GM18907 (cell line): Measurements from ENCODE around the gene PPFIA1.
"Not testable (repeated sequence)": the region's sequence is repeated elsewhere in the genome, so short reads cannot be mapped to it uniquely, and the experiment has no call there.

Source experiments
- ATAC-seq: cut with Tn5 transposase; IDR thresholded peaks from one replicate; pipeline ENCODE4 v1.9.1; 2021; ENCODE audit warnings: mild to moderate bottlenecking, moderate library complexity; ENCODE audit not compliant: unreplicated experiment

The PPFIA1 gene

DNA sequence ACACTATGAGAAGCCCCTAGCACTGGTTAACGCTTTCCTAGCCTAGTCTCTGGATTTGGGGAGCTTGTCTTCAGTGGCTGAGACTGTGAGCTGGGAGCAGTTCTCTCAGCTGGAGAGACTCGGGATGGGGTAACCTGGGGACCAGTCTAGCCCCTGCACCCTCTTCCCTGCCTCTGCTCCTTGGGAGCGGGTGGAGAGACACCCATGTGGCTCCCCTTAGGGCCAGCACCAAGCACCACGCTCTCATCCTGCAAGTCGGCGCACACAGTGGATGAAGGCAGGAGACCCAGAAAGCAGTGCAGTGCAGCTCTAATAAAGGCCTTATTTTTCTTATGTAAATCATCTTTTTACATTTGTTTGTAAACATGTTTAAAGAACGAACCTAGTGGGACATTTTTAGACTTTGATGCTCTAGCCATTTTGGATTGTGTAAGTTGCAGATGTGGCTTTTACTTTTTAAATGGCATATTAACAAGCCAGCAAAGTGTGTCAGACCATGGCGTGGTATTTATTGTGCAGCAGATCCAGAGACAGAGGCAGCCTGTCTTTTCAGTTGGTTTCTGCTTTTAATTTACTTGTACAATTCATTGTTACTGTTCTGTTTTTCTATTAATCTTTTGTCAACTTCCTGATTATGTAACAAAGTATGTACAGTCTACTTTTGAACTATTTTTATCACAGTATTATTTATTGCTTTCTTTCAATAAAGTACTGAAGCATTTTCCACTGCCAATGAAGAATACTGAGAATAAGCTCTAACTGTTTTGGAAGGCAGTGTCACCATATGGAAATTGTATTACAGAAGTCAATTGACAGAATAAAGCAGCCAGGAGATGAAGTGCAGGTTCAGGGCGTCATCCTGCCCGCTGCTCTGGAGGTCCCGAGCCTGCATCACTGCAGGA, 113.4 kb downstream of the PPFIA1 start:
- no peak for ATAC-seq

DNA sequence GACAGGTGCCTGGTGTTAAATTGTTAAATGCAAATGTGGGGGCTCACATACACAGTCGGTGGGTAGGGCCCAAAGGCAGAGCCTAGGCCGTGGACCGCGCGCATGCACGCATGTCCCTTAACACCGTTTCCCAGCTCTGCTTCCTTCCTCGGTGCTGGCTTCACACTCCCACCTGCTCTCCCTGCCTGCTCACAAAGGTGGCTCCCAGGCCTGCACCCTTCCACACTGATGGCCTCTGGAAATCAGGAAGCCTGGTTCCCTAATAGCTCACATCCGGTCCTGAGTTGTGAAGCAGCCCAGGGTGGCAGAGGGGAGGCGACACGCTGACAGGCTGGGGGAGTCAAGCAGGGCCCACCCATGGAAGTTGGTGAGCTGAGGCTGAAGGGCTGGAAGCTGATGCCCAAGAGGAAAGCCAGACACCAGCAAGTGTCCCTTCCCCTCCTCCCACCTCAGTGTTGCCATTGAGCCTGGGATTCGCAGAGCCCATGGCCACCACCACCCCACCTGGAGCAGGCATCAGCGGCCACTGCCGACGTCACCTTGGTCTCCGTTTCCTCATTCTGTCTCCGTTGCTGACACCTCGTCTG, 114.2 kb downstream of the PPFIA1 start:
- no peak for ATAC-seq

DNA sequence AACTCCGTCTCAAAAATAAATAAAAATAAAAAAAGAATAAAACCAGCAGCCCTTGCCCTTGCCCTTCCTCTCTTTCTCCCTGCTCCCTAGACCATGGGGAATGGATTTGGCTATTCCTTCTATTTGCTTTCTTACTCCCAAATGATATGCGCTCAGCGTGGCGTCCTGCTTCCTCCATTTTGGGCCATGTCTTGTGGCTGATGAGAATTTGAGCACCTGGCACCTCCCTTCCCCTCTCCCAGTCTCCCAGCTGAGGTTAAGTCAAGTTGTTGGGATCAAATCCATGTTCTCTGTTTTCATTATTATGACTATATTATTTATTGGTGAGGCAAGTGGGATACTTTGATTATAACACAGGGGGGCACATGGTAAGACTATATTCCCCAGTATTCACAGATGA, 117.1 kb downstream of the PPFIA1 start:
- no peak for ATAC-seq

DNA sequence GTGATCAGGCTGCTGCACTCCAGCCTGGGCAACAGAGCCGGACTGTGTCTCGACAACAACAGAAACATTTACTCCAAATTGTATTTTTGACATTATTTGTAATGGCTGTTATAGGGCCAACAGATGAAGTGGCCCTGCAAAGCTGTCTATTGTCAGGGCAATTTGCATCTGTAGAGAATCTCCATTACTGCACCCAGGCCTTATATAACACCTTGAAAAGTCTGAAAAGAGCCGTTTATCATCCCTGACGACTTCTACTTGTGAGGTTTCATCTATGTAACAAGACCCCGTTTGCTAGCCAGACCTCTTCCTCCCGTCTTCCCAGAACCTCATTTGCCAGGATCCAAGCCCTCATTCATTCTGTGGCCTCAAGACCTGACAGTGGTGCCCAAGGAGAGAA, 118.7 kb downstream of the PPFIA1 start:
- no peak for ATAC-seq

DNA sequence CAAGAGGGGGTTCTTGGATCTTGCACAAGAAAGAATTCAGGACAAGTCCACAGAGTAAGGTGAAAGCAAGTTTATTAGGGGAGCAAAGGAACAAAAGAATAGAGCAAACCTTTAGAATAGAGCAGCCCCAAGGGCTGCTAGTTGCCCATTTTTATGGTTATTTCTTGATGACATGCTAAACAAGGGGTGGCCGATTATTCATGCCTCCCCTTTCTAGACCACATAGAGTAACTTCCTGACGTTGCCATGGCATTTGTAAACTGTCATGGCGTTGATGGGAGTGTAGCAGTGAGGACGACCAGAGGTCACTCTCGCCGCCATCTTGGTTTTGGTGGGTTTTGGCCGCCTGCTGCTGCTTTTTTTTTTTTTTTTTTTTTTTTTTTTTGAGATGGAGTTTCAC, 120.4 kb downstream of the PPFIA1 start:
- ATAC-seq, result not testable (repeated sequence)

DNA sequence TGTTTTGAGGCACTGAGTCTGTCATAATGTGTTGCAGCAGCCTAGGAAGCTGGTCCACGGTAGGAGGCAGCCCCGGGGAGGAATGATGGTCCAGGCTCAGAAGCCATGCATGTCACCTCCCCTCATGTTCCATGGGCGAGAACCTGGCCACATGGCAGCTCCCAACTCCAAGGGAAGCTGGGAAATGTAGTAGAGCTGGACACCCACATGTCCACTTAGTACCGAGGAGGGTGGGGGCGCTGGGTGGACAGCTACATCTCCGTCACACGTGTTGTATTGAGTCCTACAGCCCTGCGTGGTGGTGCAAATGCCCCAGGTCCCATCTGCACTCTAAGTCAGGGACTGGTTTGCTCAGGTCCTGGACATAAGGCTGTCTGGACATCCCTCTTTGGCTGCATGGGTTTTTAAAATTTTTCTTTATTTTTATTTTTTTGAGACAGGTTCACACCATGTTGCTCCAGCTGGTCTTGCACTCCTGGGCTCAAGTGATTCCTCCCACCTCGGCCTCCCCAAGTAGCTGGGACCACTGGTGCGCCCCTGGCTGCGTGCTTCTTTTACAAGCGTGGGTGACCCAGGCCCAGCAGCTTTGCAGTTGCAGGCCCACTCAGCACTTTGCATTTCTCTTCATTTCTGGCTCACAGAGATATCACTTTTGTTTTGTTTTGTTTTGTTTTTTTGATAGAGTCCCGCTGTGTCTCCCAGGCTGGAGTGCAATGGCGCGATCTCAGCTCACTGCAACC, 123.9 kb downstream of the PPFIA1 start:
- ATAC-seq, result no peak

DNA sequence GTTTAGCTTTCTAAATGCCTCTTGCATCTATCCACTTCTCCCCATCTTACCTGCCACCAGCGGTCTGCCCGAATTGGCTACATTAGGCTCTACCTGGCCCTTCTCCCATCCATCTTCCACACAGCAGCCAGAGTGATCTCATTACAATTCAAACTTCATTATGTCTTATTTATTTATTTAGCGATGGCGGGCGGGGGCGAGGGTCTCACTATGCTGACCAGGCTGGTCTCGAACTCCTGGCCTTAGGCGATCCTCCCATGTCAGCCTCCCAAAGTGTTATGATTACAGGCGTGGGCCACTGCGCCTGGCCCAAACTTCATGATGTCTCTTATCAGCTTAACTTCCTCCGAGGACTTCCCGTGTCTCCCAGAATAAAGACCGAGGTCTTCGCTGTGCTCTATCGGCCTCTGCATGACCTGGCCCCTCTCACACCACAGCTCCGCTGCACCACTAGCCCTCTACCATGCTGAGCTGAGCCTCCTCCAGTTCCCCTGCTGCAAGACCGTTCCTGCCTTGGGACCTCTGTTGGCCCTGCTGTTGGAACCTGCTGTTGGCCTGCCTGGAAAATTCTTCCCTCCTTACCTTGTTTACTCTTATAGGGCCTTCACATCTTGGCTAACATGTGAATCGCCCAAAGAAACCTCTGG, 127.0 kb downstream of the PPFIA1 start:
- ATAC-seq, result no peak

DNA sequence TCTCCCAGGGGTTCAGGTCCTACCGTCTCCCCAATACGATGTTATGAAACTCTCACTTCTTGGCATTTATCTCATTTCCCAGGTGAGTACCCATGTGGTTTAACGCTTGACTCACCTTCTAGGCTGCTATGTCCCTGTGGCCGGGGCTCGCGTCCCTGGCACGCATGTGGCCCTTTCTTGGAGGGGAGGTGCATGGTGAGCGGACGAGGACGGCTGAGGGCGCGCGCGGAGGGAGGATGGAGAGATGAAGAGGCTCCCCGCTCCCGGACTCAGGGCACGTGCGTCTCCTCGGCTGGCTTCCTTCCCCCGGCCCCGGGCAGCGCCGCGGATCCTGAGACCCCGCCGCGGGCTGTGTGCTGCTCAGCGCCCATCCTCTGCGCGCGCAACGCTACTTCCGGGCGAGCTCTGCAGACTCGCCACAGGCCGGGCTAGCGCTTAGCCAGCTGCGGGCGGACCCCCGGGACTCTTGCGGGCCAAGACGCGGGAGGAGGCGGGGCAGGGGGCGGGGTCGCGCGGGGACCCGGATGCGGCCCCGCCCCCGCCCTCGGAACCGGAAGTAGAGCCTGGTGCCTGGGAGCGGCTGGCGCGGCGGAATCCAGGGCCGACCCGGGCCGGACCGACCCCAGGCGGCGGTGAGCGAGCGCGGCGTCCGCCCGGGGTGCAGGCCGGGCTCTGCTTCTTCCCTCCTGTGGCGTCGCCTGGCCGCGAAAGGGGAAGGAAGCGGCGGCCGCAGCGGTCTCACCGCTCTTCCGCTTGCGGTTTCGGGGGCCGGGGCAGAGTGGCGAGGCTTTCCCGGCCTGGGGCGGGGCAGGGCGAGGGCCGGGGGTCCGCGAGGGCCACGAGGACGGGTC, 127.7 kb downstream of the PPFIA1 start, which contains the start of gene CTTN:
TSS of gene CTTN (plus strand) at position 547 of the 851 bp plus-strand sequence. CDS start 8,769 bp downstream, outside the sequence.
- peak; percentile 59 for ATAC-seq

DNA sequence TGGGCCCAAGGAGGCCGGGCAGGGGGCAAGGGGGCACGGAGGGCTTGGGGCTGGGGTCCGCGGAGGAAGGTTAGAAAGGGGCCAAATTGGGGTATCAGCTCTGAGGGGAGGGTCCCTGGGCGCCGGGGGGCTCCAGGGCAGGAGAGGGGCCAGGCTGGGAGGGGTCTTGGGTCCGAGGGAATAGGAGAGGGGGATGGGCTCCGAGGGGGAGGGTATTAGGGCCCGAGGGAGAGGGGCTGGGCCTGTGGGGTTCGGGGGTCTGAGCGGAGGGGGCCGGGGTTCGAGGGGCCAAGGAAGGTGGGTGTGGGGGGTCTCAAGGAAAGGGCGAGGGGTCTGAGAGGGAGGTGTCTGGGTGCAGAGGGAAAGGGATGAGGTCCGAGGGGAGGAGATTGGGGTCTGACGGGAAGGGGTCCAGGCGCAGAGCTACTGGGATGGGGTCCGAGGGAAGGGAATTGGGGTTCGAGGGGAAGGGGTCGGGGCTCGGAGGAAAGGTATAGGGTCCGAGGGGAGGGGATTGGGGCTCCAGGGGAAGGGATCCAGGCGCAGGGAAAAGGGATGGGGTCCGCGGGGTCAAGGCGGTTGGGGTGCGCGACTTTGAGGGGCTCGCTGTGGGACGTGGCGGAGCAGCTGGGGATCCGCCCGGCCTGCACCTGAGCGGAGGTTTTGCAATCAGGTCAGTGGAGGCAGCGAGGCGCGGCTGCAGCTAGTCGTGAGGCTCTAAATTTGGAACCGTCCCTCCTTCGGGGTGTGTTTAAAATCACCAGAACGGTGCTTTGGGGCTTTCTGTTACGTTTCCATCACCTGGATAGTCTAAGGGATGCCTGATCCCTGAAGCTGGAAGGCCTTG, 128.6 kb downstream of the PPFIA1 start:
- ATAC-seq, result no peak

DNA sequence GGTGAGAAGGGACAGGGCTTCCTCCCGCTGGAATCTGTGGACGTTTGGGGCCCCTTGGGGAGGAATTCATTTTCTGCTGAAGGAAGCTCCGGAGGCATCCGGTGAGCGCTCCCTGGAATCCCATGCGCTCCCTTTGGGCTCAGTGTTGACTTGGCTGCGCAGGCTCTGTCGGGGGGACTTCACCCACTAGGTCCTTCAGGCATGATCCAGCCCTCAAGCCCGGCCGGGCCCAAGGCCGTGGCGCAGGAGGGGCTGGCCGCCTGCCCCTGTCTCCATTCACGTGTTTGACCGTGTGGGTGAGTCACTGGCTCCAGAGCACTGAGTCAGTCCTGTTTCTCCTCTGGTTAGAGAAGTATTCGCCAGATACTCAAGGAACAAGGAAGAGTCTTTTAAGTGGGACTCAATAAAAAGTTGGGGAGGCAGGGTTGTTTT, 129.2 kb downstream of the PPFIA1 start:
- ATAC-seq, result no peak

DNA sequence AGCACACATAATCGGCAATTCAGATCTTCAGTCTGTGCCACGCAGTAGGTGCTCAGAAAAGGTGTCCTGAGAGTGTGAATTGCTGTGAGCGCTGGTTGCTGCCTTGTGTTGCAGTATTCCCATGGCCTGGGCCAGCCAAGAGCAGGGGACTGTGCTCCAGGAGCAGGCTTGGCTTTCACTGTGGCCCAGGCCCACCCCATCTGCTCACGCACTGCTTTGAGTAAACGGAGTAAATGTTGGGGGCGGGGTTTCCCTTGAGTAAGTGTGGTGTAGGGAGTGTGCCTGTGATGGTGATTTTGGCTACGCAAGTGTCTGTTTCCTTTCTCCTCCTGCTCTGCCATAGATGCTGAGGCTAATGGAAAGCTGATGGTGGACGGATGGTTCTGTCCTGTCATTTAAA, 130.2 kb downstream of the PPFIA1 start:
- no peak for ATAC-seq

DNA sequence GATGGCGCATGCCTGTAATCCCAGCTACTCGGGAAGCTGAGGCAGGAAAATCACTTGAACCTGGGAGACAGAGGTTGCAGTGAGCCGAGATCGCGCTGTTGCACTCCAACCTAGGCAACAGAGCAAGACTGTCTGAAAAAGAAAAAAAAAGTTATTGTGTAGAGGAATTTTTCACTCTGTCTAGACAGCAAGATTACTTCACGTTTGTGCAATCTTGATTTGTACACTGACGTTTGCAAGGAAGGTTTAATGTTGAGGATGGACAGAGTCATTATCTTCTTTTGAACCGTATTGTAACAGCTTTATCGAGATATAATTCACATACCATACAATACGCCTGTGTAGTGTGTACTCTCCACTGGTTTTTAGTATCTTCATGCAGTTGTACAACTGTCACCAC, 131.5 kb downstream of the PPFIA1 start:
- no peak for ATAC-seq

DNA sequence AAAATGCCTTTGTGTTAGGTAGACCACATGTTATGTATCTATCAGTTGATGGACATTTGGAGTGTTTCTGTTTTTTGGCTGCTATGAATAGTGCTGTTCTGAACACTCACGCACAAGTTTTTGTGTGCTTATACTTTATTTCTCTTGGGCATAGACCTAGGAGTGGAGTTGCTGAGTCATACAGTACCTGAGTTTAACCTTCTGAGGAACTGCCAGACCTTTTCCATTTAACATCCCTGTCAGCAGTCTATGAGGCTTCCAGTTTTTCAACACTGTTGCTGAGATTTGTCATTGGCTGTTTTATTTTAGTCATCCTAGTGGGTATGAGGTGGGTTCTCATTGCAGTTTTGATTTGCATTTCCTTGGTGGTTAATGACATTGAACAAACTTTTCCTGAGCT, 132.2 kb downstream of the PPFIA1 start:
- ATAC-seq, result no peak

DNA sequence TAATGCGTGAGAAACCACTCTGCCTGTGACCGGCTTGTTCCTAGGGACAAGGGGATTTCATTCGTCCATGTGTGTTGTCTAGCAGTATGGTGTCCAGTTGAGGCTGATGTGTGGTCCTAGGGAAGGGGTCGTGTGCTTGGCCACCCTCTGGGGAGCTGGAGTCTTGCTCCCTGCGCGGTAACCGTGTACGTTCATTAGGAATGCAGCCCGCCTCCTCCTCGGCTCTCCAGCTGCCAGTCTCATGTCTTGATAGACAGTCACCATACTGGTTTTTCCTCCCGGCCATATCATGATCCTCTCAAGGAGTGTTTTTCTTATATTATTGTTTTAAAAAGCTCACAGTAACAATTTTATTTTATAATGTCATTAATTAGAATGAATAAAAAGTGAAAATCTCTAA, 133.8 kb downstream of the PPFIA1 start:
- no peak for ATAC-seq

DNA sequence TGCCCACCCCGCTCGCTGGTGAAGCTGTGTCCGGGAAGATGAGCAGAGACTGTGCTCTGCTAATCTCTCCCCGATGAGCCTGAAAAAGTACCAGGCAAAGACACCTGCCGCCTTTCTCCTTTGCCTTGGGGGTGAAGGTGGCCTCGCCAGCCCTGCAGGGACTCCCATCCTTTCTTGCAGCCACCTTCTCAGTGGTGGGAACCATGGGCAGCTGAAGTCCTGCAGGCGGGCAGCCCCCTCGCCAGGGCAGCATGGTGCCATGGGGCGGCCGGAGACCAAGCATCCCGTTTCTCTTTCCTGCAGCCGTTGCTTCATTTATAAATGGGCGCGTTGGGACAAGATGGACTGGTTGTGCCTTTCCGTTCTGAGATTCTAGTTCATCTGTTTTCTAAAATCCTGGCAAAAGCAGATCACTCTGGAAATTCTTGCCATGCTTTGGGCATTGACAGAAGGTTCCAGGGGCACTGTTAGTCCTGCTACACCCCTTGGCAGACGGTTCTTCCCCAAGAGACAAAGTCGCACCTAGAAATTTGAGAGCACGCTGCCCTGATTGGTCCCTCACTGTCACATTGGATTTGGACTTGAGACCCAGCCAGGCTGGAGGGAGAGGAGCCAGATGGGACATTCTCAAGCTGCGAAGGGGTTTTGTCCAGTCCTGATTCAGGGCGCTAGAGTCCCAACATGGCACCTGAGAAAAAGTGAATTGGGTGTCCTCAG, 135.3 kb downstream of the PPFIA1 start:
- no peak for ATAC-seq

DNA sequence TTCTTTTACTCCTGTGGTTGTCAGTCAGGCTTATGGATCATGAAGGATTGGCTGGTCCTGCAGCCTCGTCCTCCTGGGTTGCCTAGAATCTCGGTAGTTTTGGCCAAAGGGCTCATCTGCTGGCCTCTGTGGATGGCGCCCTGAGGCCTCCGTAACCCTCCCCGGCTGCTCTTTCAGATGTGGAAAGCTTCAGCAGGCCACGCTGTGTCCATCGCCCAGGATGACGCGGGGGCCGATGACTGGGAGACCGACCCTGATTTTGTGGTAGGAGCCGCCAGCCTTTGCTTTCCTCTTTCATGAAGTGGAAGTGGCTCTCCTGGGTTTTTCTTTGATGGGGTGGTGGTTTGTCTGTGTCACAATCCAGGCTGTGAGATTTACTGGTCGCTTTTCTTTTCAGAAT, 136.6 kb downstream of the PPFIA1 start:
- ATAC-seq, result no peak

DNA sequence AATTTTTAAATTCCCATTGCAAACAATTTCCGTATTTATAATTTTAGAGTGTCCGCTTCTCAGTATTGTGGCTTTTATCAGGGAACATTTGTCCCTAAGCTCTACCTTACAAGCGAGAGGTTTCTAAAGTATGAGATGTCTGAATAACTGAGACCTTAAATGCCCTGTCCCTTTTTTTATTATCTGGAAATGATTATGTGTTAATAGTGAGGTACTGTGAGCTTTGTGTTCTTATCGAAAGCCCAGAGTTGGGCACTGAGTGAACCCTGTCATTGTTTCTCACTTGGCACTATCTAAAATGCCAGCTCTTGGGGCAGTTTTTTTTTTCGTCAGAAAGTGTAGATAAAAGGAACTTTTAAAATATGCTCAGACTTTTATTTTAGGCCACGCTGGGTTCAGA, 137.3 kb downstream of the PPFIA1 start:
- ATAC-seq, result no peak

DNA sequence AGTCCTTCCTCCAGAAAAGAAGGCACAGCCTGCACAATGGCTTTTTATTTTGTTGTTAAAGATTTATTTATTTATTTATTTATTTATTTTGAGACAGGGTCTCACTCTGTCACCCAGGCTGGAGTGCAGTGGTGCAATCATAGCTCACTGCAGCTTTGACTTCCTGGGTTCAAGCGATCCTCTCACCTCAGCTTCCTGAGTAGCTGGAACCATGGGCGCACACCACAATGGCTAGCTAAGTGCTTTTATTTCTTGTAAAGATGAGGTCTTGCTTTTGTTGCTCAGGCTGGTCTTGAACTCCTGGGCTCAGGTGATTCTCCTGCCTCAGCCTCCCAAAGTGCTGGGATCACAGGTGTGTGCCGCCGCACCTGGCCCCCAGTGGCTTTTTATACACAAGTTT, 137.8 kb downstream of the PPFIA1 start:
- not testable (repeated sequence) for ATAC-seq

DNA sequence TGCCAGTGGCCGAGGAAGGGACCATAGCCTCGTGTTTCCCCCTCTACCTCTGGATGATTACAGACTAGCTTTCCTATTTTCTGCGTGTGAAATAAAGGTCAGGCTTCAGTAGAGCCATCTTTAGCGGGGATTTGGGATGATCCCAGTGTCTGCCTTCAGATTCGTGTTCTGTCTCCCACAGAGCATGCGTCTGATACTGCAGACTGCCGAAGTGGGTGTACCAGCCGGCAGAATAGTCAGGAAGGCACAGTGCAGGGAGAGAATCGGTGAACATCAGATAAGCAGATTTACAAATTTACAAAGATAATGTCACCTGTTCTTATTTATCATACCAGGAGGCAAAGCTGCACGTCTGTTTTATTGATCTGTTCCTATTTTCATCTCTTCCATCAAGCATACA, 138.9 kb downstream of the PPFIA1 start:
- ATAC-seq, result no peak
